ENCODE data around the gene RHOT1. TPM values are rescaled to one million over a fixed set of nuclear protein-coding genes. Genes with fewer than 3 reads are reported as not detected.

The RHOT1 gene
- total RNA-seq, 1 donor: 47.0 TPM

DNA sequence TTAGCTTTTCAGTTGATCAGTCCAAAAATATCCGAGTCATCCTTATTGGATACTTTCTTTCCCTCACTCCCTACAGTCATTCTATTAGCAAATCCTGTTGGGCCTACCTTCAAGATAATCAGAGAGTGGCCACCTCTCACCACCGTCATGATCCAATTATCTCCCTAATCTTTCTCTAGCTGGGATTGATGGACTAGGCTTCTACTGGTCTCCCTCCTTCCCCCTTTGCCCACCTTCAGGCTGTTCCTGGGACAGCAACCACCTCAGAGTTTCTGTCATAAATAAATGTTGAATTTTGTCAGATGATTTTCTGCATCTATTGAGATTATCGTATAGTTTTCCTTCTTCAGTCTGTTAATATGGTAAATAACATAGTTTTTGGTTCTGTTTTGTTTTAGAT is 107.2 kb downstream of the RHOT1 start:
- Histone ChIP-seq H3K9me3 (ENCODE audit: low read depth, low read length) (no peaks in the 10 kb centered on the region), H4K20me1 (ENCODE audit: insufficient read depth, low read length) (no peaks in the 10 kb centered on the region), H3K36me3 (ENCODE audit: insufficient read depth, low read length) (no peaks in the 10 kb centered on the region), H3K4me1 (ENCODE audit: insufficient read depth, low read length) (no peaks in the 10 kb centered on the region), H3K4me2 (ENCODE audit: insufficient read depth, low read length) (no peak overlapping the region), H3K4me3 (ENCODE audit: insufficient read depth, low read length) (no peak overlapping the region), H3K27ac (ENCODE audit: low read depth, low read length) (no peak overlapping the region), H2AFZ (ENCODE audit: low read length) (no peak overlapping the region), H3K27me3 (ENCODE audit: insufficient read depth, low read length) (no peaks in the 10 kb centered on the region), H3K79me2 (ENCODE audit: insufficient read depth, low read length) (no peaks in the 10 kb centered on the region)
- DNase-seq (ENCODE audit: insufficient read length, low spot score, missing footprints): no peak
- TF ChIP-seq, protein P1, sequence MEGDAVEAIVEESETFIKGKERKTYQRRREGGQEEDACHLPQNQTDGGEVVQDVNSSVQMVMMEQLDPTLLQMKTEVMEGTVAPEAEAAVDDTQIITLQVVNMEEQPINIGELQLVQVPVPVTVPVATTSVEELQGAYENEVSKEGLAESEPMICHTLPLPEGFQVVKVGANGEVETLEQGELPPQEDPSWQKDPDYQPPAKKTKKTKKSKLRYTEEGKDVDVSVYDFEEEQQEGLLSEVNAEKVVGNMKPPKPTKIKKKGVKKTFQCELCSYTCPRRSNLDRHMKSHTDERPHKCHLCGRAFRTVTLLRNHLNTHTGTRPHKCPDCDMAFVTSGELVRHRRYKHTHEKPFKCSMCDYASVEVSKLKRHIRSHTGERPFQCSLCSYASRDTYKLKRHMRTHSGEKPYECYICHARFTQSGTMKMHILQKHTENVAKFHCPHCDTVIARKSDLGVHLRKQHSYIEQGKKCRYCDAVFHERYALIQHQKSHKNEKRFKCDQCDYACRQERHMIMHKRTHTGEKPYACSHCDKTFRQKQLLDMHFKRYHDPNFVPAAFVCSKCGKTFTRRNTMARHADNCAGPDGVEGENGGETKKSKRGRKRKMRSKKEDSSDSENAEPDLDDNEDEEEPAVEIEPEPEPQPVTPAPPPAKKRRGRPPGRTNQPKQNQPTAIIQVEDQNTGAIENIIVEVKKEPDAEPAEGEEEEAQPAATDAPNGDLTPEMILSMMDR (IDR thresholded peaks at IDR 0.05; ENCODE audit: extremely low read depth, low read depth, low read length): no peak

DNA sequence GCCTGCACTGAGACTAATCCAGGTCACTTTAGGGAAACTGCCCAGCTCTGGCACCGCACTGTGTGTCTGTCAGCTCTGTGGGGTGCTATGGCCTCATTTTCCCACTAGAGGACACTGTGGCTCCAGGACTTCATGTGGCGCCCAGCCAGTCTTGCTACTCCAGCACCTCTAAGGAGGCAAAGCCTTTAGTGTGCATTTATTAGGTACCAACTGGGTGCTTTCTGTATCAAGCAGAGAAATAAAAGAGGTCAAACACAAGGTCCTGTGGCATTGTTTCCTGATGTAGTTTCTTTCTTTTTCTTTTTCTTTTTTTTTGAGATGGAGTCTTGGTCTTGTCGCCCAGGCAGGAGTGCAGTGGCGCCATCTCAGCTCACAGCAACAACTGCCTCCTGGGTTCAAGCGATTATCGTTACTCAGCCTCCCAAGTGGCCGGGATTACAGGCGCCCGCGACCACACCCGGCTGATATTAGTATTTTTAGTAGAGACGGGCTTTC is 110.9 kb downstream of the RHOT1 start:
- peaks cover 6% of the 10 kb centered on the region for H3K4me1 ChIP-seq (ENCODE audit: insufficient read depth, low read length)
- no peak overlapping the region for H3K4me3 ChIP-seq (ENCODE audit: insufficient read depth, low read length)
- no peaks in the 10 kb centered on the region for H3K36me3 ChIP-seq (ENCODE audit: insufficient read depth, low read length)
- no peaks in the 10 kb centered on the region for H3K27me3 ChIP-seq (ENCODE audit: insufficient read depth, low read length)
- no peaks in the 10 kb centered on the region for H3K79me2 ChIP-seq (ENCODE audit: insufficient read depth, low read length)
- H4K20me1 ChIP-seq (ENCODE audit: insufficient read depth, low read length): no peaks in the 10 kb centered on the region
- TF ChIP-seq, protein P1 (IDR thresholded peaks at IDR 0.05; ENCODE audit: extremely low read depth, low read depth, low read length): peak; percentile 100
- H3K27ac ChIP-seq (ENCODE audit: low read depth, low read length): no peak overlapping the region
- H3K4me2 ChIP-seq (ENCODE audit: insufficient read depth, low read length): no peak overlapping the region
- peak; percentile 93 for DNase-seq (ENCODE audit: insufficient read length, low spot score, missing footprints)
- H2AFZ ChIP-seq (ENCODE audit: low read length): no peak overlapping the region
- H3K9me3 ChIP-seq (ENCODE audit: low read depth, low read length): no peaks in the 10 kb centered on the region

DNA sequence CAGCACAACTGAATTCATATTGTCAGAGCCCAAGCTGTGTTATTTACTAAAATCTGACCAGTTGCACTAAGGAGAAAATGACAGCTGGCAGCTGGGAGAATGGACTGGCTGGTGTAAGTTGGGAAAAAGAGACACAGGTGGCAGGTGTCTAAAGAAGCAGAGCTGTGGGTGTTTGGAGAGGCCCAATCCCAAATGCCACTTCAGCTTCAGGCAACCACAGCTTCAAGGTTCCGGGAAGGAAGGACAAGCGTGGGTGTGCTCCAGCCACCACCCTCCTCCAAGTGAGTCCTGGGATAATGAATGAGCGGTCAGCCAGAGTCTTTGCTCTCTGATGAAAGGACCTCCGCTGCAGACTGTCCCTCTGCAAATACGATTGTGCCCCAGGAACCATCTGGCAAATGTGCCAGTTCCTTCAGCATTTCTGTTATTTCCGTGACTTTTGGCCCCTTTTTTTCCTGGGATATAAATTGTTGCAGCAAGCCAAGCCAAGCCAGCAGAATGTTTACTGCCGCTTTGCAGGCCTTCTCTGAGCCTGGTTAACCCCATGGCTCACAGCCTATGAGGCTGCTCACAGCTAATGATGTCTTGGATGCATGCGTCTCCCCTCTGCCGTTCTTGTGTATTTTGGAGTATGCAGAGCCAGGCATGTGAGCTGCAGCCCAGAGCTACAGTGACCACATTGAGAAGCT is 113.9 kb downstream of the RHOT1 start:
- peak overlapping the region; percentile 32 for H3K4me2 ChIP-seq (ENCODE audit: insufficient read depth, low read length)
- DNase-seq (ENCODE audit: insufficient read length, low spot score, missing footprints): no peak
- TF ChIP-seq, protein P1 (IDR thresholded peaks at IDR 0.05; ENCODE audit: extremely low read depth, low read depth, low read length): no peak

DNA sequence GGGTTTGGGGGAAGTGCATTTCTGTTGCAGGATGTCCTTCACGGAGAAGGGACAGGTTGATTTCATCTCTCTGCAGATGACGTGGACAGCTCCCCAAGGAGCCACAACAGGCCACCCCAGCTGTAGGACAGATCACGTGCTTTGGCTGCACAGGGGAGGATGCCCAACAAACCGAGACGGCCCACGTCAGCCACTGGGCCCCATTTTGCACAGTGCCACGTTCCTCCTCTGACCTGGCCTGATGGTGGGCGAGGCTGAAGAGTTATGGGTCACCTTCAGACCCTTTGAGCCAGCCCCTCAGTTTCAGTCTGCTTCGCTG is 114.4 kb downstream of the RHOT1 start:
- no peak overlapping the region for H2AFZ ChIP-seq (ENCODE audit: low read length)
- H3K27ac ChIP-seq (ENCODE audit: low read depth, low read length): no peak overlapping the region
- peaks cover 6% of the 10 kb centered on the region for H3K4me1 ChIP-seq (ENCODE audit: insufficient read depth, low read length)
- no peak overlapping the region for H3K4me3 ChIP-seq (ENCODE audit: insufficient read depth, low read length)
- no peaks in the 10 kb centered on the region for H3K36me3 ChIP-seq (ENCODE audit: insufficient read depth, low read length)
- no peaks in the 10 kb centered on the region for H3K9me3 ChIP-seq (ENCODE audit: low read depth, low read length)
- no peak for DNase-seq (ENCODE audit: insufficient read length, low spot score, missing footprints)
- peaks cover 8% of the 10 kb centered on the region for H3K27me3 ChIP-seq (ENCODE audit: insufficient read depth, low read length)
- H3K79me2 ChIP-seq (ENCODE audit: insufficient read depth, low read length): no peaks in the 10 kb centered on the region
- TF ChIP-seq, protein P1 (IDR thresholded peaks at IDR 0.05; ENCODE audit: extremely low read depth, low read depth, low read length): no peak
- H3K4me2 ChIP-seq (ENCODE audit: insufficient read depth, low read length): no peak overlapping the region
- no peaks in the 10 kb centered on the region for H4K20me1 ChIP-seq (ENCODE audit: insufficient read depth, low read length)

More for the DNA sequence above, 113.9 kb downstream of the RHOT1 start:
- Histone ChIP-seq H3K27me3 (ENCODE audit: insufficient read depth, low read length) (peaks cover 3% of the 10 kb centered on the region), H3K27ac (ENCODE audit: low read depth, low read length) (no peak overlapping the region), H3K9me3 (ENCODE audit: low read depth, low read length) (no peaks in the 10 kb centered on the region), H3K79me2 (ENCODE audit: insufficient read depth, low read length) (no peaks in the 10 kb centered on the region), H4K20me1 (ENCODE audit: insufficient read depth, low read length) (no peaks in the 10 kb centered on the region), H2AFZ (ENCODE audit: low read length) (no peak overlapping the region), H3K4me1 (ENCODE audit: insufficient read depth, low read length) (peaks cover 6% of the 10 kb centered on the region), H3K36me3 (ENCODE audit: insufficient read depth, low read length) (no peaks in the 10 kb centered on the region), H3K4me3 (ENCODE audit: insufficient read depth, low read length) (no peak overlapping the region)

Data from osteoblast (primary cell).